Glutamatergic neuron (in vitro differentiated cells): ENCODE measurements around the gene ANKMY1. TPM values are rescaled to one million over a fixed set of nuclear protein-coding genes. Genes with fewer than 3 reads are reported as not detected.

ENCODE experiments used
- DNase-seq: peaks from one replicate; pipeline ENCODE4 v3.0.0; 2022
- H3K27ac Mint-ChIP-seq: one replicate; pipeline ENCODE4 v1.8.0; 2020; ENCODE audit warnings: mild to moderate bottlenecking, mixed read lengths, inconsistent platforms; ENCODE audit not compliant: unreplicated experiment
- H3K27me3 Mint-ChIP-seq: one replicate; pipeline ENCODE4 v1.8.0; 2020; ENCODE audit warnings: mild to moderate bottlenecking, moderate library complexity, mixed read lengths, inconsistent platforms; ENCODE audit not compliant: unreplicated experiment
- H3K36me3 Mint-ChIP-seq: one replicate; pipeline ENCODE4 v1.8.0; 2020; ENCODE audit warnings: mild to moderate bottlenecking, mixed read lengths, inconsistent platforms; ENCODE audit not compliant: unreplicated experiment
- H3K4me1 Mint-ChIP-seq: one replicate; pipeline ENCODE4 v1.8.0; 2020; ENCODE audit warnings: mild to moderate bottlenecking, low read depth, mixed read lengths, inconsistent platforms; ENCODE audit not compliant: unreplicated experiment
- H3K4me3 Mint-ChIP-seq: one replicate; pipeline ENCODE4 v1.8.0; 2020; ENCODE audit warnings: mild to moderate bottlenecking, mixed read lengths, inconsistent platforms; ENCODE audit not compliant: unreplicated experiment
- H3K9me3 Mint-ChIP-seq: one replicate; pipeline ENCODE4 v1.8.0; 2020; ENCODE audit warnings: mild to moderate bottlenecking, moderate library complexity, mixed read lengths, inconsistent platforms; ENCODE audit not compliant: unreplicated experiment
- CTCF ChIP-seq: fragments of 200-600 bp; sonication (generic); IDR thresholded peaks from one replicate; pipeline ENCODE4 v1.5.0; 2021; ENCODE audit not compliant: partially characterized antibody, unreplicated experiment
- total RNA-seq: library from RNA; stranded (reverse); fragmentation: NEBNext Ultra II Directional; extraction: Animal tissue kit (Norgen Biotek cat#: 25700); gene quantifications from one replicate; pipeline ENCODE4 v1.2.1, GENCODE V29; 2021; ENCODE audit not compliant: unreplicated experiment

ANKMY1 gene
- total RNA-seq, 1 donor from 2014 or later: 9.0 TPM

DNA sequence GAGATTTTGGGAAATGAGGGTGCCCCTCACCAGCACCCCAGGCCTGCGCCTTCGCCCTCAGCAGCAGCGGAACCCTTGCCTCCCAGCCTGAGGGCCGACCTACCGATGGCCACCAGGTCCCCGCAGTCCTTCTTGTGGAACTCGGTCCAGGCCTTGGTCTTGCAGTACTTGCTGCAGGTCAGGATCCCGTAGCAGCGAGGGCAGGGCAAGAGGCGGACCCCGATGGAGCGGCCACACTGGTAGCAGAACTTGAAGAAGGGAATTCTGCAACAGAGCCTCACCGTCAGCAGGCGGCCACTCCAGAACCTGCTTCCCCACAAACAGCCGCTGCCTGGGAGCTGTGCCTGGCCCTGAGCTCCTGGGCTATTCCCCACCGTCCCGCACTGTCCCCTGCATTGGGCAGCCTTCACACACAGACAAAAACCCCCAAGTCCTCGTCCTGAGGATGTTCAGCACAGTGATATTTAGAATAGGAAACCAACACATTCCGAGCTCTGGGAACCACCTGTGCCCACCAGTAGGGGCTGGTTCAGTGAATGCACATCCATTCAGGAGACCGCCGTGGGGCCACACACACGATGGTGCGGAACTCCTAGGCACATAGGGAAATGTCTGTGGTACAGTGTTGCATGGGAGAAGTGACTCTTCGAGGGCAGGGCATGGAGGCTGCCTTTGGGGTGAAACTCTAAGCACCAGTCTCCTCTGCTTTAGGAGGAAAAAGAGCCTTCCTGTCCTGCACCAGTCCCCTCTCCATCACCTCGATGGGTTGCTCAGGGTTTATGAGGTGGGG is 76.8 kb downstream of the ANKMY1 start:
- Mint-ChIP-seq H3K27ac (no peak overlapping the region), H3K36me3 (no peaks in the 10 kb centered on the region), H3K4me3 (no peak overlapping the region), H3K9me3 (peaks cover 5% of the 10 kb centered on the region), H3K4me1 (no peaks in the 10 kb centered on the region), H3K27me3 (peaks cover 6% of the 10 kb centered on the region)
- TF ChIP-seq CTCF: no peak
- DNase-seq: no peak

GRCh38 chr2:240479111-240479501 is 78.7 kb downstream of the ANKMY1 start:
- no peak overlapping the region for H3K27ac Mint-ChIP-seq
- no peak overlapping the region for H3K4me3 Mint-ChIP-seq
- no peak for TF ChIP-seq CTCF
- H3K27me3 Mint-ChIP-seq: peaks cover 6% of the 10 kb centered on the region
- no peaks in the 10 kb centered on the region for H3K4me1 Mint-ChIP-seq
- peaks cover 5% of the 10 kb centered on the region for H3K9me3 Mint-ChIP-seq
- no peaks in the 10 kb centered on the region for H3K36me3 Mint-ChIP-seq
- no peak for DNase-seq

DNA sequence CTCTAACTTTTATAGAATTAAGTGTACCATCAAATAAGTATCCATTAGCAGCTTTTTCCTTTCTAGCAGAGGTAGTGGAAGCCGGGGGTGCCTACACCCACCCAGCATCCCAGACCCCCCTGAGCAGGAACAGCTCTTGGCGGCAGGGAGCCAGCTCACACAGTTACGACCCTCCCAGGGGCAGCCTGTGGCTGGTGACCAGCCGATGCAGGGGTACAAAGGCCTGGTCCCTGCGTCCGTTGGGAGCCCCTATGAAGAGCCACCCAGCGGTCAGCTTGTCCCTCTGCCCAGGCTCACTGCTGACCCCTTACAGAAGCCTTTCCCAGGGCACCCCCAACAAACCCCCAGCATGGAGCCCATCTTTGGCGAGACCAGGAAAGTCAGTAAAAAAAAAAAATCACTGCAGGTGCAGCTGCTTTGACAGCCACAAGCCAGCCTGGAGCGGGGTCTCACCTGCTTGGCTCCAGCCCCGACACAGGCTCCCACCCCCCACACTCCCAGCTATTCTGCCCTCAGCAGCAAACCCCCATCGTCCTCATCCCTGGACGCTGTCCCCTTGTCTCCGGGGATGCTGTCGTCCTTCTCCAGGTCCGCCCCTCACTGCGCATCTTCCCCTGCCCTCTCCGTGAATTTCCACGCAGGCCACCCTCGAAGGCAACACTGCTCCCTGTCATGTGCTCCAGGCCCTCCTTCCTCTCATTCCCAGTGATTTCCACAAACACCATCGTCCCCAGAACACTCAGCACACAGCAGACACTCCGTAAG is 79.3 kb downstream of the ANKMY1 start:
- no peak for DNase-seq
- H3K27ac Mint-ChIP-seq: no peak overlapping the region
- H3K36me3 Mint-ChIP-seq: peaks cover 3% of the 10 kb centered on the region
- peaks cover 9% of the 10 kb centered on the region for H3K9me3 Mint-ChIP-seq
- H3K4me3 Mint-ChIP-seq: no peak overlapping the region
- H3K4me1 Mint-ChIP-seq: no peaks in the 10 kb centered on the region
- H3K27me3 Mint-ChIP-seq: peaks cover 6% of the 10 kb centered on the region
- no peak for TF ChIP-seq CTCF

DNA sequence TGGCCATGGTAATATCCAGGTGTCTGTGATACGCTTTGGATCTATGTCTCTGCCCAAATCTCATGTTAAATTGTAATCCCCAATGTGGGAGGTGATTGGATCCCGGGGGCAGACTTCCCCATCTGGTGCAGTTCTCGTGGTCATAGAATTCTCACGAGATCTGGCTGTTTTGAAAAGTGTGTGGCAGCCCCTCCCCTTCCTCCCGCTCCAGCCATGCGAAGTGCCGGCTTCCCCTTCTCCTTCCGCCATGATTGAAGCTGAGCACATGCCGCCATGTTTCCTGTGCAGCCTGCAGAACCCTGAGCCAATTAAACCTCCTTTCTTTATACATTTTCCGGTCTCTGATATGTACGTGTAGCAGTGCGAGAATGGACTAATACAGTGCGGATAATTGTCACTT is 79.9 kb downstream of the ANKMY1 start:
- TF ChIP-seq CTCF: no peak
- Mint-ChIP-seq H3K36me3 (peaks cover 8% of the 10 kb centered on the region), H3K27ac (no peak overlapping the region), H3K4me1 (no peaks in the 10 kb centered on the region), H3K27me3 (peaks cover 6% of the 10 kb centered on the region), H3K4me3 (no peak overlapping the region), H3K9me3 (peaks cover 15% of the 10 kb centered on the region)
- DNase-seq: no peak

DNA sequence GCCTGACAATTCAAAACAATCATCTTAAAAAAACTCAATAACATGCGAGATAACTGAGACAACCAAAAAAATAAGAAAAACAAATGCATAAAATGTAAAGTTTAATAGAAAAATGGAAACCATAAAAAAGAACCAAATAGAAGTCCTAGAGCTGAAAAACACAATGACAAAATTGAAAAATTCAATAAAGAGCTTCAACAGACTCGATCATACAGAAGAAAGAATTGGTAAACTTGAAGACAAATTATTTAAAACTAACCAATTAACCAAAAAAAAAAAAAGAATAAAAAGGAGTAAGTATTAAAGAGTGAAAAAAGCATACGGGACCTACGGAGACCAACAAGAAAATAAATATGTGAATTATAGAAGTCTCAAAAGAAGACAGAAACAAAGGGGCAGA is 84.6 kb downstream of the ANKMY1 start:
- H3K9me3 Mint-ChIP-seq: peaks cover 31% of the 10 kb centered on the region
- H3K36me3 Mint-ChIP-seq: peaks cover 19% of the 10 kb centered on the region
- H3K4me1 Mint-ChIP-seq: peaks cover 2% of the 10 kb centered on the region
- H3K4me3 Mint-ChIP-seq: no peak overlapping the region
- DNase-seq: no peak
- TF ChIP-seq CTCF: no peak
- no peak overlapping the region for H3K27ac Mint-ChIP-seq
- peaks cover 16% of the 10 kb centered on the region for H3K27me3 Mint-ChIP-seq
